ENCODE results near the gene EVI2B. TPM values are rescaled to one million over a fixed set of nuclear protein-coding genes. Genes with fewer than 3 reads are reported as not detected.

EVI2B gene
- total RNA-seq, result 0.29 TPM in 1 of 2 replicates, not detected in the other

GRCh38 chr17:31313982-31314781 lies at the start of gene EVI2B:
TSS of gene EVI2B (minus strand) at chr17:31314054. CDS start at chr17:31305609, 8,445 bp downstream.

GRCh38 chr17:31321481-31321880 lies 7.6 kb upstream of the EVI2B start, which contains the start of gene EVI2A:
TSS of gene EVI2A (minus strand) at chr17:31321622. CDS start at chr17:31319013, 2,609 bp downstream.

GRCh38 chr17:31297090-31297489 lies 16.8 kb downstream of the EVI2B start, which contains the start of gene OMG:
TSS of gene OMG (minus strand) at chr17:31297239. CDS start at chr17:31296331, 908 bp downstream.

Other genes starting within 250 kb of the EVI2B start
- 65.3 and 88.4 TPM in 2 replicates for gene NF1, start 219.1 kb downstream of the EVI2B start, total RNA-seq
- 5.7 and 17.4 TPM in 2 replicates for gene OMG, start 16.8 kb downstream of the EVI2B start, total RNA-seq
- 9.6 and 15.3 TPM in 2 replicates for gene EVI2A, start 7.6 kb upstream of the EVI2B start, total RNA-seq
- 0.29 and 1.2 TPM in 2 replicates for gene RAB11FIP4, start 77.6 kb upstream of the EVI2B start, total RNA-seq

Measured in smooth muscle cell of trachea (primary cell).